ENCODE data around the gene KRTAP3-2. TPM values are rescaled to one million over a fixed set of nuclear protein-coding genes. Genes with fewer than 3 reads are reported as not detected.
"Not testable (repeated sequence)": the region's sequence is repeated elsewhere in the genome, so short reads cannot be mapped to it uniquely, and the experiment has no call there.

The KRTAP3-2 gene
- total RNA-seq = not detected

- DNase-seq; H3K4me1 ChIP-seq; H3K27me3 ChIP-seq; intact Hi-C loops (cut with DNase I; ENCODE audit: low total_unique reads); H3K36me3 ChIP-seq; H3K9me3 ChIP-seq; H3K27ac ChIP-seq; H3K4me3 ChIP-seq: not testable (repeated sequence)
These were observed at the start of gene KRTAP3-2 for GRCh38 chr17:40999563-40999962. Gene KRTAP3-2 (minus strand): TSS chr17:40999906. CDS start chr17:40999853, 53 bp downstream.

- TF ChIP-seq POLR2A (IDR thresholded peaks at IDR 0.05) = no peak
- no peak for TF ChIP-seq CTCF (IDR thresholded peaks at IDR 0.05)
These were observed 49.4 kb upstream of the KRTAP3-2 start for GRCh38 chr17:41049110-41049509.

DNA sequence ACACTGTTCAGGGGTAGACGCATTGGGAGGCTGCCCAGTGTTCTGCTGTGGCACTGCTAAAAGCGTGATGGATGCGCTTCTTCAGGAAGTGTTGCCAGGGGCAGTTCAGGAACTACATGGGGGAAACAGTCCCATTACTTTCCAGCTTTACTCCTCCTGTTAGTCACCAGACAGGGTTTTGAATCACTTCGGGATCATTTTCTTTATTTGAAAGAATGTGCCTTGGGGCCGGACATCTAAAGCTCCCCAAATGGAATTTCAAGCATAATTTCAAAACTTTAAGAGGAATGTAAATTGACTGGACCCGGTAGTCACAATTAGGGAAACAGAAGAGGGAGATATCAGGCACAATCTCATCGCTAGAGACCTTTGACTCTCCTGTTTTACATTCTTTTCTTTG, 48.7 kb upstream of the KRTAP3-2 start:
- no peaks in the 10 kb centered on the region for H3K36me3 ChIP-seq

More at GRCh38 chr17:41049110-41049509, 49.4 kb upstream of the KRTAP3-2 start:
- DNase-seq = no peak
- H3K27ac ChIP-seq = no peak overlapping the region
- no peaks in the 10 kb centered on the region for H3K4me1 ChIP-seq
- intact Hi-C loops (cut with DNase I; ENCODE audit: low total_unique reads) = no loop called here
- H3K4me3 ChIP-seq = no peak overlapping the region
- no peaks in the 10 kb centered on the region for H3K36me3 ChIP-seq
- no peaks in the 10 kb centered on the region for H3K27me3 ChIP-seq
- no peaks in the 10 kb centered on the region for H3K9me3 ChIP-seq

GRCh38 chr17:41046735-41047465, 47.2 kb upstream of the KRTAP3-2 start, which contains the start of gene KRTAP2-1:
Gene KRTAP2-1 (minus strand): TSS chr17:41047316. CDS start chr17:41047267, 49 bp downstream.
- intact Hi-C loops (cut with DNase I; ENCODE audit: low total_unique reads); H3K27me3 ChIP-seq; H3K4me3 ChIP-seq; H3K9me3 ChIP-seq; DNase-seq; H3K36me3 ChIP-seq; H3K27ac ChIP-seq; H3K4me1 ChIP-seq: not testable (repeated sequence)

More for the DNA sequence above, 48.7 kb upstream of the KRTAP3-2 start:
- no peak overlapping the region for H3K27ac ChIP-seq
- intact Hi-C loops (cut with DNase I; ENCODE audit: low total_unique reads) = no loop called here
- H3K9me3 ChIP-seq = no peaks in the 10 kb centered on the region
- DNase-seq = no peak
- TF ChIP-seq CTCF (IDR thresholded peaks at IDR 0.05) (no peak), POLR2A (IDR thresholded peaks at IDR 0.05) (no peak)
- H3K27me3 ChIP-seq = no peaks in the 10 kb centered on the region
- H3K4me3 ChIP-seq = no peak overlapping the region
- no peaks in the 10 kb centered on the region for H3K4me1 ChIP-seq

DNA sequence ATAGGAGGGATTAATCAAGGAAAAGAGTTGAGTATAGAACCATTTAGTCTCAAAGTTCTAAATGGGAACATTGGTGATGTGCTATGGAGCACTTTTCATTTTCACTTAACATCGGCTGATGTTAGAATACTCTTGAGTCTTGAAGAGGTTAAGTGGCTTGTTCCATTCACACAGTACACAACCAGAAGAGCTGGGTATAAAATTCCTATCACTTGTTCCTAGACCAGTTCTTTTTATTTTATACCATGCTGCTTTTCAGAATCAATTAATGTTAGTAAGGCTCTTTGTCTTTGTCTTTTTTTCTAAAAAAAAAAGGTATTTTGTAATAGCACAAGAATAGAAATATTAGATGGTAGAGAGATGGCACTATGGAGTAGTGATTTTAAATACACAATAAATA, 43.2 kb upstream of the KRTAP3-2 start:
- Histone ChIP-seq H3K36me3 (no peaks in the 10 kb centered on the region), H3K9me3 (no peaks in the 10 kb centered on the region), H3K4me1 (no peaks in the 10 kb centered on the region), H3K27me3 (no peaks in the 10 kb centered on the region), H3K27ac (no peak overlapping the region), H3K4me3 (no peak overlapping the region)
- DNase-seq = no peak
- intact Hi-C loops (cut with DNase I; ENCODE audit: low total_unique reads) = no loop called here
- no peak for TF ChIP-seq CTCF (IDR thresholded peaks at IDR 0.05)
- no peak for TF ChIP-seq POLR2A (IDR thresholded peaks at IDR 0.05)

GRCh38 chr17:41040783-41041571, 41.3 kb upstream of the KRTAP3-2 start, which contains the start of gene KRTAP1-1:
Gene KRTAP1-1 (minus strand): TSS chr17:41041450. CDS start chr17:41041397, 53 bp downstream.
- H3K36me3 ChIP-seq; H3K9me3 ChIP-seq; DNase-seq; H3K27ac ChIP-seq; H3K4me1 ChIP-seq; H3K4me3 ChIP-seq; H3K27me3 ChIP-seq; intact Hi-C loops (cut with DNase I; ENCODE audit: low total_unique reads): not testable (repeated sequence)

Data from uterus (tissue), 4 donors.